Stomach (tissue), 4 donors: ENCODE results near the gene OTOL1.

Source experiments
- CTCF ChIP-seq, 7 experiments: fragments of 450-650 bp in 4 of 7; fragments of 200-600 bp in 3 of 7; sonication (generic) in 3 of 7; IDR thresholded peaks; one replicate each; pipeline ENCODE4 v1.5.1; 2016 to 2019; ENCODE audit warnings: antibody characterized with exemption in 7 of 7, control low read depth in 2 of 7, mild to moderate bottlenecking in 1 of 7
- EP300 ChIP-seq: sonication (generic); formaldehyde crosslinking; IDR thresholded peaks from one replicate; pipeline ENCODE4 v1.6.1; 2017; ENCODE audit warnings: antibody characterized with exemption
- POLR2A ChIP-seq, 4 donors: fragments of 450-650 bp; IDR thresholded peaks; one replicate each; pipeline ENCODE4 v1.6.1; 2016; ENCODE audit warnings: antibody characterized with exemption in 4 of 4, control low read depth in 2 of 4, mild to moderate bottlenecking in 1 of 4, moderate library complexity in 1 of 4

DNA sequence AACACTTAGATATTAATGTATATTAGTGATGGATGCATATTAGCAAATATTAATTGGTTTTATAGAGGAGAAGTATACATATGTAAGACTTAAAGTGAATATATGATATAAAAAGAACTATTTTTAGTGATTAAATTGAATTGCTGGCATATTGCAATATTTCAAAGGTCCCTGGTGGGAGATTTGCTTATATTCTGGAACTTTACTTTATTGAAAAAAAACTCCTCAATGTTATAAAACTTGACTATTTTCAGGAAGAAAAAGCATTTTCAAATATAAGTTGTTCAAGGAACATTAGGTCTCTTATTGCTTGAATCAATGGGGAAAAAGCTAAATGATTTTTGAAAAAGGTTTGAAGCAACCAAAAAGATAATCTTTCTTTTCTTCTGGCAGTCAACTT, 21.4 kb upstream of the OTOL1 start:
- TF ChIP-seq POLR2A (IDR thresholded peaks at IDR 0.05) (no peak), CTCF (IDR thresholded peaks at IDR 0.05) (no peak), EP300 (no peak)
